GM21423 (cell line): ENCODE data around the gene KRT86.
"Not testable (repeated sequence)": the region's sequence is repeated elsewhere in the genome, so short reads cannot be mapped to it uniquely, and the experiment has no call there.

ENCODE experiments used
- ATAC-seq: cut with Tn5 transposase; IDR thresholded peaks from one replicate; pipeline ENCODE4 v1.9.1; 2021; ENCODE audit warnings: mild to moderate bottlenecking, moderate library complexity; ENCODE audit not compliant: unreplicated experiment

The KRT86 gene

DNA sequence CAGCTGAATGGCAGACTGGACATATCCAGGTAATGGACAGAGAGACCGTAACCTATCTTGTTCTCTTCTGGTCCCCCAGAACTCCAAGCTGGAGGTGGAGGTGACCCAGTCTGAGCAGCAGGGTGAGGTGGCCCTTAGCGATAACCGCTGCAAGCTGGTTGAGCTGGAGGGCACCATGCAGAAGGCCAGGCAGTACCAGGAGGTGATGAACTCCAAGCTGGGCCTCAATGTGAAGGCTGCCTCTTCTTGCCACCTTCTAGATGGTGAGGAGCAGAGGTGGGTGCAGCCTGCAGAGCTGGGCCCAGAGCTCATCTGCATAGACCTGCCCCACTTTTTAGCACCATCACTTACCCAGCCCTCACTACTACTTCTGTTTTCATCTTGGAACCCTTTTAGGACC, 7.2 kb upstream of the KRT86 start:
- no peak for ATAC-seq

DNA sequence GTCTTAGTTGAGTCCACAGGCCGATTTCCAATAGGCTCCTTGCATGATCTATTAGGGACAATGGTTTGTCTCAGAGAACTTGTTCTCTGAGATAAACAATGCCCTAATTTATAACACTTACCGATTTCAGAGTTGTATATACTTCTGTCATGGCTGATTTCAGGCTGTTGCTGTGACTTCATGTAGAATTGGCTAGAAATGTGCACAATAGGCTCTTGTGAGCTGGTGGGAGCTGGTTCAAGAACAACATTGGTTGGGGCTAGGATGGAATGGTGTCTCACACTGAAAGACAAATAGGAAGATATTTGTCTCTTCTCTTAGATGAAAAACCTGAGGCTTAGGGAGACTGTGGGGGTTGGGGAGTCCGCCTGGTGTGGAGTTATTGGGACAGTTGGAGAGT, 6.7 kb upstream of the KRT86 start:
- ATAC-seq, result no peak

DNA sequence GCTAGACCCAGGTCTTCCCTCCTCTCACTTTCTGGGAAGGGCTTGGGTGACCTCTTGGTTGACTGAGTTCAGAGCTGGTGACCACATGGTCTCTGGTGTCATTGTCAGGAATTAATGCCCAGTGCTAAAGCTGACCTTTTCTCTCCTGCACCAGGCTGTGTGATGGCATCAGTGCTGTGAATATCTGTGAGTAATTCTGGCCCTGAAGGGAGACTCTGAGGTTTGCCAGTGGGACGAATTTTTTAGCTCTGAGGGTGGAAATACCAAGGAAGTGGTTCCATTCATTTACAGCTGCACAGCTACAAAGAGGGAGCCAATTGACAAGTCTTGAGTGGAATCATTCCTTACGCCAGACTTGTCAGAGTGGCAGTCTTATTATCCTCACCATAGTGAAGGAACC, 6.2 kb upstream of the KRT86 start:
- ATAC-seq, result no peak

DNA sequence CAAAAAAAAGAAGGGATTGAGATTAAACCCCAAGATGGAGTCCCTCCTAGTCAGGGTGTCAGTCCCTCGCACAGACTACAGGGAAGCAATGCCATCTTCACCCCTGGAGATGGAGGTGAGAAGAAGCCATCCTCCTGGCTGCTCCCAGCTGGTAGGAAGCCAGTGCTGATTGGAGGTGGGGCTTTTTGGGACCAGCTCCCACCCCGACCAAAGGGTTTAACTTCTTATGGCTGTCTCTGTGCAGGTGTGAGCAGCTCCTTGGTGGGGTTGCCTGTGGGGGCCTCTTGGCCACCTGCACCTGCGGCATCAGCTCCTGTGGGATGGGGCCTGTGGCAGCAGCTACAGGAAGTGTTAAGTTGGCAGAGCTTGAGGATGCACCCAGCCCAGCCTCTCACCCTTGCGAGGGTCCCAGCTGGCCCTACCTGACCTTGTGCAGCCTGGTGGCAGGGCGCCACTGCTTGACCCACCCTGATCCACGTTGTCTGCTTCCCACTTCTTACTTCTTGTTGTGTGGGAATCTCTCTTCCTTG, 3.8 kb upstream of the KRT86 start:
- no peak for ATAC-seq

GRCh38 chr12:52271158-52271557, 3.3 kb upstream of the KRT86 start:
- no peak for ATAC-seq

DNA sequence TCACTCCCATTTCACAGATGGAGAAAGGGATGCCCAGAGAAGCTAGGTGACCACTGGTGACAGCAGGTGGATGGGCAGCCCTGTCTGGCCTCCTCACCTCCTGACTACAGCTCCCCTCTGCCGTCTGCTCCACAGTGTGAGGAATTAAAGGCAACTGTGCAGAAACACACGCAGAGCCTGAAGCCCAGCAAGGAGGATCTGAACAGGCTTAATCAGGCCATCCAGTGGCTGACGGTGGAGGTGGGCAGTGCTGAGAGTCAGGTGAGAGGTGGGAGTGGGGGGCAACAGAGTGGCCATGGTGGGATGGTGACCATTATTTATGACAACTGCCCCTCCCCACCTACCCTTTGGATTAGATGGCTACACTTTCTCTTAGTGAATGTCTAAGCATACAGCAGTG, 1.2 kb downstream of the KRT86 start:
- no peak for ATAC-seq

DNA sequence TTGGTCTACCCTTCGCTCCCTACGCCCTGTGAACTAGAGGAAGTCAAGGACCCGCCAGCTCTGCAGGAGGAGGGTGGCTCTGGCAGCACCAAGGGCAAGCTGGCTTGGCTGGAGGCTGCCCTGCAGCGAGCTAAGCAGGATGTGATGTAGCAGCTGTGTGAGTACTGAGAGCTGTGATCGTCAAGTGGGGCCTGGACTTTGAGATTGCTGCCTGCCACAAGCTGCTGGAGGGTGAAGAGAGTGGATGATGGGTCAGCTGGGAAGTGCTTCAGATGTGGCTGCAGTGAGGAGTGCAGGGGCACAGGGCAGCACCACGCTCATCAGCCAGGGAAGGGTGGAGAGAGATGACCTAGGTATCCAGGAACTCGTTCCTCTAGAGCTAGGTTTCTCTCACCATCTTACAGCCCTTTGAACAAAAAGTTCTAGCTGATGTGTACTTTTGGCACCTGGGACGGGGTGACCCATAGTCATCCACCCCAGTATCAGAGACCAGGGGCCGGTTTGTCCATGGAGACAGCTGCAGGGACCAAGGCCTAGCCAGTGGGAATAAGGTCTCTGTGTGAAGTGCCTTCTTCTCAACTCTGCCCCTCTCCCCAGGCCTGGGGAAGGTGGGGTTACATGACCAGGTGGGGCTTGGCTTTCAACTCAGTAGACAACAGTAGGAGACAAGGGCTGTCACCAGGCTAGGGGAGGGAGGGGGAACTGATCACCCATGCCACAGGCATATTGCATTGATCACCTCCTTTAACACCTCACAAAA, 3.2 kb downstream of the KRT86 start:
- no peak for ATAC-seq

DNA sequence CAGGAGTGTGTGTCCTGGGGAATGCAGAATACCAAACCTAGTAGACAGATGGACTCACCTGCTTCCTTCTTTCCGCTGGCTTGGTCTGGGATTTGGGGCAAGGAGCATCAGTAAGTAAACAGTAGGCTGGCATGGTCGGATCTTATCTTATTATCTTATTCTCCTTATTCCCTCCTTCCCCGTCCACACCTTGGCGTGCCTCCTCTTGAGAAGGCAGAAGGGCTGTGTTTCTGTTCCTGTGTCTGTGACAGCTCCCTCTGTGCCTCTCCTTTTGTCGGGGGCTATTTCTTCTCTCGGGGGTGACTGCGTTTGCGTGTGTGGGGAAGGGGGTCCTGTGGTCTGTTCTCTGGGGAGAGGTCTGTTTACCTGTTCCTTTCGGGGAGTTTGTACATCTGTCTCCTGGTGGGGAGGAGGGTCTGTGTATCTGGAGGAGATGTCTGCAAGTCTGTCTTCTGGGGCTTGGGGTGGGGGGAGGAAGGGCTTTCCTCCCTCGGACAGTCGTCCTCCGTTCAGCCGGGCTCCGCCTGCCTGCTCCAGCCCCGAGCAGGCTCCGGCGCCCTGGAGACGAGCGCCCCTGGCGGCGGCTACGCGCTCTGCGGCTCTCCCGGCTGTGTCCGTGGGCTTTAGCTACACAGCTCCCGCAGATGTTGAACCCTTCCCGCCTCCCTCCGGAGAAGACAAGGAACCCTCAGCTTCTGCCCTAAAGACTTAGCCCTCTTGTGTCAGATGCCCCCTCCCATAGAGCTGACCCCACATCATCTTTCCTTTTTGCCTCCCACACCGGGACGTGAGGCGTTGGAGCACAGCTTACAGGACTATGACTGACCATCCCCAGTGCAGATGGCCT, 4.4 kb downstream of the KRT86 start:
- ATAC-seq, result peak; percentile 83

DNA sequence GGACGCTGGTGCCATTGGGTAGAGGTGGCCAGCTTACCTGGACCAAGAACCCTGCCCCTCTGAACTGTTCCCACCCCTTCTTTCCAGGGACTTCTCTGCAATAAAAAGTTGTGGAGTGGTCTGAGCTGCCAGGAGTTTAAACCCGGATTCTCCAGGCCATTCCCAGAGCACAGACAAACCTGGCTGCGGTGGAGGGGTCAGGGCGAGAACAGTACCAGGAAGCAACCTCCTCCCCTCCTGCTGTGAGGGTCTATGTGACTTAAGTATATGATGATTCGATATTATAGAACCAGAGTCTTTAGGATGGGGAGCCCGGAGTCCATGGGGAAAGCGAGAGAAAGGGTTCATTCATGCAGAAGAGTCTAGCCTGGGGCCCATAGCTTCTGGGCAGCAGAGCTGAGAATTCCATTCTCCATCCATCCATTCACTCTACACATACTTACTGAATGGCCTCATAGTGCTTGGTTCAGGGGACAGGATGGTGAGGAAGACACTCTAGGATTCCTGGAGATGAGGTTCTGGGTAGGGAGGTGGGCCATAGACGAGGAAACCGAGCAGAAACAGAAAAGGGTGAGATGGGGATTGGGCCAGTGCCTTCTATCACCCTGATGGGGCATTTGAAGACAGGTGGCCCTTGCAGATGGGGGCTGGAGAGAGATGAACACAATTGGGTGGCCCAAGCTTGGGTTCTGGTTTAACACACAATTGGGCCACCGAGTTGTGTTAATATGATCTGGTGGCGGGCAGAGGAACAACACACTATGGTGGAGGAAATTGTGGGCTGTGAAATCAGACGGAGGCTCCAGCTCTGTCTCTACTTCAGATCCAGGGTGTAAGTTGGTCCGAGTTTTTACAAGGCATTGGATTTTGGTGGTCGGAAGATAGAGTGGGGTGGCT, 5.2 kb downstream of the KRT86 start:
- ATAC-seq, result no peak

DNA sequence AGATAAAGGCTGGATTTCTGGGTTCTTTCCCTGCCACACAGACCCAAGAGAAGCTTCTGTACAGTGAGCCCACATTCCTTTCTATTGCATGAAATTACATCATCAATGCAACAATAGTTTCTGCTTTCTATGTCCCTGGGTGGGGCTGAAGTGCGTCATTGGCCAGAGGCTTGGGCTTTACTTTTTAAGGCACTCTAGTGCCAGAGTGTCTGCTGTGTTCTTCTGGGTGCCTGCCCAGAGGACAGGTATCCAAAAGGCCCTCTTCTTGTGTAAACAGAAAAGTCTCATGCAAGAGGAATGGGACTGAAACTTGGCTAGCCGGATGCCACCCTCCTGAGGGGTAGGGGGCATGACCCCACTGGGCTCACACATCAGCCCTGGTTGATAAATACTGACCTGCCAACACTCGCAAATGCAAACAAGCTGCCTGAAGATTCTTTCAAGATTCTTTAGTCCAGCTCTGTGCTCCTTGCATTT, 5.9 kb downstream of the KRT86 start:
- no peak for ATAC-seq

DNA sequence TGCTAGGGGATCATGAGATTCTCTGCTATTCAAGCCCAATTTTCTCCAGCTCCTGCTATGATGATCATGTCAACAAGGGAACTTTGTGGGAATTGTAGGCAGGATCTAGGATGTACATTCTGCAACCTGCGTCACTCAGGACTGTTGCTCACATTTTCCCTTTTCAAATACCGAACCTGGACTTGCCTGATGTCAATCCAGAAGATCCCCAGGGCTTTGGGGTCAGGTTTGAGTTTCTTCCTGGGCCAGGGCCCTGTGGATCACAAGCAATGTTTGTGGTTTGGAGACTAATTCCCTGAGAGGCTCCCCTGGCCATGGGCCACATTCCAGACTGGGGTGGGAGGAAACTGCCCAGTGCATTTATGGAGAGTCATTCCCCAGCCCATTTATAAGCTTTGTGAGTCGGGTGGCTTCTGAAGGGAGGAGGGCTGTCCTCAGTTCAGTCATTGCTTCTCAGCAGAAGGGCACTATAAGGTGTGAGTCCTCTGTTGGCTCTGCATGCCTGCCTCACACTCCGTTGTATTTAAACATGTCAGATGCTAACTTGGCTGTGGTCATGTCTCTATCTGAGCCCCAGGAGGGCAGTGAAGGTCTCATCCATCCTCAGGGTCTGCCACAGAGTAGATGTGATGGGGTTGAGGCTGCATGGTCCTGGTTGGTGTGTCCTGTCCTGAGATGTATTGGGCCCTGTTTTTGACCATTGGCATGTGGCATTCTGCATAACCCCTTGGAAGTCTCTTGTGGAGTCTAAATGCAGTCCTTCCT, 6.5 kb downstream of the KRT86 start:
- ATAC-seq, result no peak

GRCh38 chr12:52284562-52285171, 10.2 kb downstream of the KRT86 start:
- no peak for ATAC-seq

DNA sequence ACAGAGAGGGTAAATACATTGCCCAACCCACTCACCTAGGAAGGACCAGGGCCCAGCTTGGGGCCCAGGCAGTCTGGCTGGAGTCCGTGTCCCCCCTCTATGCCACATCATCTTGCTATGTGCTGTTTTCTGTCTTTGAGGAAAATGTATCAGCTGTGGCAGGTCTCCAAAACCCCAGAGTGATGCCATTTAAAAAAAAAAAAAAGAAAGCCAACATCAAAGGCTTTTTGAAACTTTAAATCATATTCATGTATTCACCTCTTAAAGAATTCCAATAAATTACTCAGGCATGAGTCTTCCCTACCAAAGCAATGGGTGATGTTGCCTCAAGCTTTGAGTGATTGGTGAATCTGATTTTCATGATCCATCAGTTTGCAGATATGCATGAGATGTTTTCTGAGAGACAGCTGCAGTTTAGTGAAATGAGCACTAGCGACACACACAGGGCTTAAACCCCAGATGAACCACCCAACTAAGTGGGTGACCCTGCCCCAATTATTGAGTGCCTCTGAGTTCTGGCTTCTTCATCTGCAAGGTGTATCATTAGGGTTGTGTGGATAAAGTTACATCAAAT, 10.8 kb downstream of the KRT86 start:
- no peak for ATAC-seq

GRCh38 chr12:52285851-52286530, 11.5 kb downstream of the KRT86 start:
- no peak for ATAC-seq

DNA sequence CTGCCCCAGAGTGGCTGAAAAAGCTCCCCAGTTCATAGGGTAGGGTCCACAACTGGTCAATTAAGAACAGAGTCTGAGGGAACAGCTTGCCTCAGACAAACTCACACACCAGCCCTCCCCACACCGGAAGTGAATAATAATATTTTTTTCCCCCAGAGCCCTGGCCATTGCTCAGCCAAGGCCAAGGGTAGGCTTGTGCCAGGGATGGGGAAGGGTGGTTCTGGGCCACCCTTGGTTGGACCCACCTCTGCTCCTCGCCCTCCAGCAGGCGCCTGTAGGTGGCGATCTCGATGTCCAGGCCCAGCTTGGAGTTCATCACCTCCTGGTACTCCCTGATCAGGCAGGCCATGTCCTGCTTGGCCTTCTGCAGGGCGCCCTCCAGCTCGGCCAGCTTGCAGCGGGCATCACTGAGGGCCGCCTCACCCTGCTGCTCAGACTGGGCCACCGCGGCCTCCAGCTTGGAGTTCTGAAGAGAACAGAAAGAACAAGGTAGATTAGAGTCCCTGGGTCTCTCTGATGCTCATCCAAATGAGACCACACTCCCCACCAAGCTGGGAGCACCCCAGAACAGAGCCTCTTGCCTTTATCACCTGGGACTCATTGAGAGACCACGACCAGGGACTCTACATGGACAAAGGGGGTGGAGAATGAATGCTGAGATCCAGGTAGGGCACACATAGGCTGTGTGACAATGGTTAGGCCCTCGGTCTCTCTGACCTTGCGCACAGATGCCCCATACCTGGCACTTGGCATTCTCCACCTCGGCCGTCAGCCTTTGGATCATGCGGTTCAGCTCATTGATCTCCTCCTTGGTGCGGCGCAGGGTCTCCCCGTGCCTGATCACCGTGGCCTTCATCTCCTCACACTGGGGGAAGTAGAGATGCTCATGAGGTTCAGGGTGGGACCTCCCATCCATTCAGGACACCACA, 12.7 kb downstream of the KRT86 start:
- ATAC-seq, result not testable (repeated sequence)

- ATAC-seq, result peak; percentile 97
Measured at GRCh38 chr12:52287816-52288805, 13.7 kb downstream of the KRT86 start.
